Measurements from ENCODE around the gene TMEM51. TPM values are rescaled to one million over a fixed set of nuclear protein-coding genes. Genes with fewer than 3 reads are reported as not detected.

The TMEM51 gene
- polyA plus RNA-seq, 1 donor (not counting 4 experiments of a cell fraction or from before 2014, with no cell fraction given), result 12.9 TPM

- Histone ChIP-seq H3K9me1 (ENCODE audit: control insufficient read depth, extremely low read depth, insufficient read depth, low read length) (no peaks in the 10 kb centered on the region), H3K27ac (ENCODE audit: control insufficient read depth, insufficient read depth, low read length) (no peak overlapping the region), H3K4me1 (ENCODE audit: control insufficient read depth, extremely low read depth, insufficient read depth, low read length) (no peaks in the 10 kb centered on the region), H3K4me2 (ENCODE audit: control insufficient read depth, extremely low read depth, insufficient read depth, low read depth, low read length) (no peak overlapping the region), H3K36me3 (ENCODE audit: control insufficient read depth in 2 of 2, extremely low read depth in 1 of 2, insufficient read depth in 2 of 2, low read length in 2 of 2) (no peaks in the 10 kb centered on the region), H3K9me3 (ENCODE audit: control insufficient read depth, low read depth, low read length) (no peaks in the 10 kb centered on the region), H3K9ac (ENCODE audit: control insufficient read depth, extremely low read depth, insufficient read depth, low read length) (no peak overlapping the region), H3K4me3 (ENCODE audit: control insufficient read depth in 2 of 3, extremely low read depth in 1 of 3, insufficient read depth in 2 of 3, low read depth in 1 of 3, low read length in 3 of 3) (no peak overlapping the region), H2AFZ (ENCODE audit: control insufficient read depth, low read length) (no peak overlapping the region), H3K79me2 (ENCODE audit: control insufficient read depth, insufficient read depth, low read length) (no peaks in the 10 kb centered on the region), H4K20me1 (ENCODE audit: control insufficient read depth, extremely low read depth, insufficient read depth, low read length) (no peaks in the 10 kb centered on the region), H3K27me3 (ENCODE audit: control insufficient read depth, extremely low read depth, insufficient read depth, low read length) (peaks cover 3% of the 10 kb centered on the region)
- dilution Hi-C loops (cut with MboI; ENCODE audit: extremely low pct_ligation_motif_present, low sequenced_read_pairs), result no loop called here
- TF ChIP-seq EZH2 (IDR thresholded peaks at IDR 0.05; ENCODE audit: low read length) (no peak), CTCF (optimal IDR thresholded peaks at IDR 0.05 in 1 of 3, IDR thresholded peaks at IDR 0.05 in 1 of 3, conservative IDR thresholded peaks at IDR 0.05 in 1 of 3; ENCODE audit: extremely low read depth in 1 of 3, insufficient read depth in 2 of 3, low read length in 3 of 3) (no peak)
- FAIRE-seq, result no peak
- DNase-seq (ENCODE audit: low read depth, low spot score), result no peak
These were observed 36.6 kb upstream of the TMEM51 start for GRCh38 chr1:15116966-15117365.

- H3K9me3 ChIP-seq (ENCODE audit: control insufficient read depth, low read depth, low read length), result no peaks in the 10 kb centered on the region
- FAIRE-seq, result no peak
These were observed 35.7 kb upstream of the TMEM51 start for GRCh38 chr1:15117671-15118325.

More at GRCh38 chr1:15117671-15118325, 35.7 kb upstream of the TMEM51 start:
- no peak overlapping the region for H3K27ac ChIP-seq (ENCODE audit: control insufficient read depth, insufficient read depth, low read length)
- TF ChIP-seq EZH2 (IDR thresholded peaks at IDR 0.05; ENCODE audit: low read length), result no peak
- TF ChIP-seq CTCF (optimal IDR thresholded peaks at IDR 0.05 in 1 of 3, IDR thresholded peaks at IDR 0.05 in 1 of 3, conservative IDR thresholded peaks at IDR 0.05 in 1 of 3; ENCODE audit: extremely low read depth in 1 of 3, insufficient read depth in 2 of 3, low read length in 3 of 3), result no peak
- peaks cover 3% of the 10 kb centered on the region for H3K27me3 ChIP-seq (ENCODE audit: control insufficient read depth, extremely low read depth, insufficient read depth, low read length)
- dilution Hi-C loops (cut with MboI; ENCODE audit: extremely low pct_ligation_motif_present, low sequenced_read_pairs), result no loop called here
- no peaks in the 10 kb centered on the region for H3K36me3 ChIP-seq (ENCODE audit: control insufficient read depth in 2 of 2, extremely low read depth in 1 of 2, insufficient read depth in 2 of 2, low read length in 2 of 2)
- H3K9ac ChIP-seq (ENCODE audit: control insufficient read depth, extremely low read depth, insufficient read depth, low read length), result no peak overlapping the region
- no peak overlapping the region for H3K4me2 ChIP-seq (ENCODE audit: control insufficient read depth, extremely low read depth, insufficient read depth, low read depth, low read length)
- no peaks in the 10 kb centered on the region for H3K79me2 ChIP-seq (ENCODE audit: control insufficient read depth, insufficient read depth, low read length)
- no peak overlapping the region for H3K4me3 ChIP-seq (ENCODE audit: control insufficient read depth in 2 of 3, extremely low read depth in 1 of 3, insufficient read depth in 2 of 3, low read depth in 1 of 3, low read length in 3 of 3)
- no peak overlapping the region for H2AFZ ChIP-seq (ENCODE audit: control insufficient read depth, low read length)
- H3K4me1 ChIP-seq (ENCODE audit: control insufficient read depth, extremely low read depth, insufficient read depth, low read length), result no peaks in the 10 kb centered on the region
- no peak for DNase-seq (ENCODE audit: low read depth, low spot score)
- no peaks in the 10 kb centered on the region for H3K9me1 ChIP-seq (ENCODE audit: control insufficient read depth, extremely low read depth, insufficient read depth, low read length)
- no peaks in the 10 kb centered on the region for H4K20me1 ChIP-seq (ENCODE audit: control insufficient read depth, extremely low read depth, insufficient read depth, low read length)

Data from keratinocyte (primary cell).